GM12878 (cell line): ENCODE data around the gene SMU1.

Experiments used
- MYC ChIP-seq: IDR thresholded peaks from 2 replicates; pipeline ENCODE4 v1.6.1; 2011; ENCODE audit warnings: mild to moderate bottlenecking, low read length, moderate library complexity, inconsistent platforms; ENCODE audit not compliant: insufficient read depth, insufficient replicate concordance, insufficient read length, severe bottlenecking
- NBN ChIP-seq: fragments of 450-650 bp; IDR thresholded peaks from 2 replicates; pipeline ENCODE4 v1.6.1; 2016
- NFYB ChIP-seq: IDR thresholded peaks from 2 replicates; pipeline ENCODE4 v1.6.1; 2011; ENCODE audit warnings: low read depth, mild to moderate bottlenecking, low read length, improper control_type of control experiment, moderate library complexity; ENCODE audit not compliant: insufficient read depth
- PAX8 ChIP-seq: fragments of 450-650 bp; IDR thresholded peaks from 2 replicates; pipeline ENCODE4 v1.6.1; 2017; ENCODE audit warnings: mild to moderate bottlenecking, moderate library complexity
- POLR2AphosphoS5 ChIP-seq: IDR thresholded peaks from 2 replicates; pipeline ENCODE4 v1.6.1; 2011; ENCODE audit warnings: mild to moderate bottlenecking, low read length, inconsistent platforms
- RFX5 ChIP-seq: IDR thresholded peaks from 2 replicates; pipeline ENCODE4 v1.6.1; 2011; ENCODE audit warnings: low read depth, low read length, improper control_type of control experiment
- YY1 ChIP-seq: IDR thresholded peaks from 2 replicates; pipeline ENCODE4 v1.6.1; 2011; ENCODE audit warnings: low read depth, mild to moderate bottlenecking, low read length
- TF ChIP-seq, protein P1 (sequence below): fragments of 450-650 bp; formaldehyde crosslinking; IDR thresholded peaks from 2 replicates; pipeline ENCODE4 v1.5.0; 2022; ENCODE audit warnings: mild to moderate bottlenecking, missing genetic modification characterization
- TF ChIP-seq, protein P2 (sequence below), 3 experiments: IDR thresholded peaks in 2 of 3; conservative IDR thresholded peaks in 1 of 3; 2 replicates each; pipeline ENCODE4 v1.5.1; 2011; ENCODE audit warnings: low read depth in 3 of 3, low read length in 3 of 3, mild to moderate bottlenecking in 3 of 3, control low read depth in 2 of 3, moderate library complexity in 2 of 3, inconsistent platforms in 1 of 3, mixed read lengths in 1 of 3; ENCODE audit not compliant: control insufficient read depth in 2 of 3, insufficient read depth in 1 of 3; ENCODE audit errors: extremely low read depth in 1 of 3

DNA sequence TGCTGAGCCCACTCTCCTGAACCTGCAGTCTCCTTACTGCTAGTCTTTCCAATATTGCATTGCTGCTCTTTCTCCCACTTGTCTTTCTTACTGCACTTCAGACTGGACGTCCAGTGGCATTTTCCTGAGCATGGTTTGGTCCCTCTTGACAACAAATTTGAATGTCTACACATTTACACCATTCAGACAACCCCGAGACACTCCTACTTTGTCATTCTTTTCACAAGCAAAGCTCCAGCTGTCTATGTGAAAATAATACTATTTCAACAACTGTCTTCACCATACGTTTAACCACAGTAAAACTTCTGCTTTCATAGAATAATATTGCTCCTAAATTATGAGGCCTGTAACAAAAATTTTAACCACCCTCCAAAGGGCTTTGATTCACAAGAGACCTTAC is 64.6 kb downstream of the SMU1 start:
- TF ChIP-seq, protein P1, sequence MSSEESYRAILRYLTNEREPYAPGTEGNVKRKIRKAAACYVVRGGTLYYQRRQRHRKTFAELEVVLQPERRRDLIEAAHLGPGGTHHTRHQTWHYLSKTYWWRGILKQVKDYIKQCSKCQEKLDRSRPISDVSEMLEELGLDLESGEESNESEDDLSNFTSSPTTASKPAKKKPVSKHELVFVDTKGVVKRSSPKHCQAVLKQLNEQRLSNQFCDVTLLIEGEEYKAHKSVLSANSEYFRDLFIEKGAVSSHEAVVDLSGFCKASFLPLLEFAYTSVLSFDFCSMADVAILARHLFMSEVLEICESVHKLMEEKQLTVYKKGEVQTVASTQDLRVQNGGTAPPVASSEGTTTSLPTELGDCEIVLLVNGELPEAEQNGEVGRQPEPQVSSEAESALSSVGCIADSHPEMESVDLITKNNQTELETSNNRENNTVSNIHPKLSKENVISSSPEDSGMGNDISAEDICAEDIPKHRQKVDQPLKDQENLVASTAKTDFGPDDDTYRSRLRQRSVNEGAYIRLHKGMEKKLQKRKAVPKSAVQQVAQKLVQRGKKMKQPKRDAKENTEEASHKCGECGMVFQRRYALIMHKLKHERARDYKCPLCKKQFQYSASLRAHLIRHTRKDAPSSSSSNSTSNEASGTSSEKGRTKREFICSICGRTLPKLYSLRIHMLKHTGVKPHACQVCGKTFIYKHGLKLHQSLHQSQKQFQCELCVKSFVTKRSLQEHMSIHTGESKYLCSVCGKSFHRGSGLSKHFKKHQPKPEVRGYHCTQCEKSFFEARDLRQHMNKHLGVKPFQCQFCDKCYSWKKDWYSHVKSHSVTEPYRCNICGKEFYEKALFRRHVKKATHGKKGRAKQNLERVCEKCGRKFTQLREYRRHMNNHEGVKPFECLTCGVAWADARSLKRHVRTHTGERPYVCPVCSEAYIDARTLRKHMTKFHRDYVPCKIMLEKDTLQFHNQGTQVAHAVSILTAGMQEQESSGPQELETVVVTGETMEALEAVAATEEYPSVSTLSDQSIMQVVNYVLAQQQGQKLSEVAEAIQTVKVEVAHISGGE (CRISPR knock-in tag): no peak
- TF ChIP-seq NFYB: no peak
- TF ChIP-seq NBN: no peak
- no peak for TF ChIP-seq PAX8
- TF ChIP-seq, protein P2, sequence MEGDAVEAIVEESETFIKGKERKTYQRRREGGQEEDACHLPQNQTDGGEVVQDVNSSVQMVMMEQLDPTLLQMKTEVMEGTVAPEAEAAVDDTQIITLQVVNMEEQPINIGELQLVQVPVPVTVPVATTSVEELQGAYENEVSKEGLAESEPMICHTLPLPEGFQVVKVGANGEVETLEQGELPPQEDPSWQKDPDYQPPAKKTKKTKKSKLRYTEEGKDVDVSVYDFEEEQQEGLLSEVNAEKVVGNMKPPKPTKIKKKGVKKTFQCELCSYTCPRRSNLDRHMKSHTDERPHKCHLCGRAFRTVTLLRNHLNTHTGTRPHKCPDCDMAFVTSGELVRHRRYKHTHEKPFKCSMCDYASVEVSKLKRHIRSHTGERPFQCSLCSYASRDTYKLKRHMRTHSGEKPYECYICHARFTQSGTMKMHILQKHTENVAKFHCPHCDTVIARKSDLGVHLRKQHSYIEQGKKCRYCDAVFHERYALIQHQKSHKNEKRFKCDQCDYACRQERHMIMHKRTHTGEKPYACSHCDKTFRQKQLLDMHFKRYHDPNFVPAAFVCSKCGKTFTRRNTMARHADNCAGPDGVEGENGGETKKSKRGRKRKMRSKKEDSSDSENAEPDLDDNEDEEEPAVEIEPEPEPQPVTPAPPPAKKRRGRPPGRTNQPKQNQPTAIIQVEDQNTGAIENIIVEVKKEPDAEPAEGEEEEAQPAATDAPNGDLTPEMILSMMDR (IDR thresholded peaks at IDR 0.05 in 2 of 3, conservative IDR thresholded peaks at IDR 0.05 in 1 of 3; ENCODE audit: control insufficient read depth in 2 of 3, extremely low read depth in 1 of 3, insufficient read depth in 1 of 3, low read depth in 3 of 3, low read length in 3 of 3): no peak
- no peak for TF ChIP-seq MYC
- no peak for TF ChIP-seq YY1
- no peak for TF ChIP-seq POLR2AphosphoS5
- no peak for TF ChIP-seq RFX5
